NCI-H2107 treated with DMSO at 0.1 percent for 48 hours (cell line): Measurements from ENCODE around the gene SMIM10.
"Not testable (repeated sequence)": the region's sequence is repeated elsewhere in the genome, so short reads cannot be mapped to it uniquely, and the experiment has no call there.

Source experiments
- DNase-seq: peaks from one replicate; lab custom pipeline; 2025; ENCODE audit not compliant: unreplicated experiment; lab: John Stamatoyannopoulos, UW

SMIM10 gene

GRCh38 chrX:135009838-135010237 is 19.0 kb downstream of the SMIM10 start:
- no peak for DNase-seq

DNA sequence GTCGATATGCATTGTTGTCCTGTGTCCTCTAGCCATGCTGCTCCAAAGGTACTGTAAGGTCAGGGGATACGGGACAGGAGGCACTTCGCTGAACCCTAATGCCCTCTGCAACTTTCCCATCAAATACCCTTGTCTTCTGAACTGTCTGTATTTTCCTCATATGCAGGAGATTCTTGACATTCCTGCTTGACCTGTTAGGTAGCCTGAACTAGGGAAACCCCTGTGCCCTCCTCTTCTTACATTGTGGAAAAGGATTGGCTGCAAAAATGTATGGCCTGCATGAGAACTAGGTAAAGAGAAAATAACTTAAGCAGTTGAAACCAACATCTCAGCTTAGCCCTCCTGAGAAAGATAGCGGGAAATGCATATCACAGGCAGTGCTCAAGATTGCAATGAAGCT is 20.1 kb downstream of the SMIM10 start:
- no peak for DNase-seq

GRCh38 chrX:135015523-135016245 is 24.9 kb downstream of the SMIM10 start:
- no peak for DNase-seq

DNA sequence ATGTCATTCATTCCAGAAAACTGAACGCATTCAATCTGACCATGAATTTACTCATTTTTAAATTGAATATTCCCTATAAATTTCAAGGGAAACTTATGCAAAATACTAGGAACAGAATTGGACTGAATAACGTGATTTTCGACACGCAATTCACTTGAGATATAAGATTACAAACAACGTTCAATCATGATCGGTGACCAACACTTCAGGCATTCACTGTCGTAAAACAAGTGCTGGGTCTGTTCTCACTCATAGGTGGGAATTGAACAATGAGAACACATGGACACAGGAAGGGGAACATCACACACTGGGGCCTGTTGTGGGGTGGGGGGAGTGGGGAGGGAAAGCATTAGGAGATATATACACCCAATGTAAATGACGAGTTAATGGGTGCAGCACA is 29.1 kb downstream of the SMIM10 start:
- not testable (repeated sequence) for DNase-seq

DNA sequence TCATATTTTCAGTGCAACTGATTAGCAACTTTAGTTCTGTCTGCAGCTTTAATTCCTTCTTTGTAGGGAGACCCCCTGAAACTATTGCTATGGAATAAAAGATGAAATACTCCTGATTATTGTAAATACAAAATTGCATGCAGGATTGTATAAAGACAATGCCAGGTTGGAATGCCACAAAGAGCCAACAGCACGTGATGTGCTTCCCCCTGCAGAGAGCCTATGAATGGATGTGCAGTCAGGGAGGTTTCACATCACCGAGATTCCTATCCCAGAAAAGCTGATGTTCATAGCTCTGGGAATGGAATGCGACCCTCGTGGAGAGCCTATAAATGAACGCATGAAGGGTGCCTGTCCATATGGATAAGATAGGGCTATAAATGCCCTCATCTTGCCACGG is 33.0 kb downstream of the SMIM10 start:
- DNase-seq, result not testable (repeated sequence)

- DNase-seq, result no peak
These were observed 33.7 kb downstream of the SMIM10 start for GRCh38 chrX:135024526-135024925.

GRCh38 chrX:135030207-135030963 is 39.6 kb downstream of the SMIM10 start:
- DNase-seq, result not testable (repeated sequence)

GRCh38 chrX:135041149-135042123 is 50.6 kb downstream of the SMIM10 start:
- not testable (repeated sequence) for DNase-seq
